Activated naive CD4-positive, alpha-beta T cell treated with anti-CD3 and anti-CD28 coated beads for 36 hours (primary cell): ENCODE measurements around the gene GAGE13. TPM values are rescaled to one million over a fixed set of nuclear protein-coding genes. Genes with fewer than 3 reads are reported as not detected.
A peak's percentile ranks its signal among the peaks of the same experiment; 100 is the strongest.
"Not testable (repeated sequence)": the region's sequence is repeated elsewhere in the genome, so short reads cannot be mapped to it uniquely, and the experiment has no call there.

ENCODE experiments used
- CTCF ChIA-PET: fragments of 350-600 bp; sonication (Branson Sonifier 250); formaldehyde crosslinking; loops from one replicate; lab custom pipeline; 2021; ENCODE audit warnings: antibody characterized with exemption; lab: Charles Lee
- DNase-seq: peaks from one replicate; pipeline ENCODE4 v3.0.0-alpha.2; 2020
- H3K27ac Mint-ChIP-seq: one replicate; pipeline ENCODE4 v1.8.0; 2021; ENCODE audit warnings: mild to moderate bottlenecking, mixed read lengths
- H3K27me3 Mint-ChIP-seq: one replicate; pipeline ENCODE4 v1.8.0; 2021; ENCODE audit warnings: low read depth, mixed read lengths
- H3K36me3 Mint-ChIP-seq: one replicate; pipeline ENCODE4 v1.8.0; 2021; ENCODE audit warnings: low read depth, mixed read lengths
- H3K4me1 Mint-ChIP-seq: one replicate; pipeline ENCODE4 v1.8.0; 2021; ENCODE audit warnings: low read depth, mixed read lengths
- H3K4me3 Mint-ChIP-seq: one replicate; pipeline ENCODE4 v1.8.0; 2021; ENCODE audit warnings: mild to moderate bottlenecking, moderate library complexity, mixed read lengths
- H3K9me3 Mint-ChIP-seq: one replicate; pipeline ENCODE4 v1.8.0; 2021; ENCODE audit warnings: mixed read lengths
- intact Hi-C: fragments of 100-400 bp; cut with micrococcal nuclease; formaldehyde crosslinking; loops from one replicate; pipeline ENCODE4 v1.15.1; 2023
- total RNA-seq, 2 experiments: library from RNA; stranded (reverse); gene quantifications; one replicate each; pipeline ENCODE4 v1.2.3, GENCODE V29; 2021

Gene GAGE13
- total RNA-seq, 2 experiments from 2014 or later = not detected

DNA sequence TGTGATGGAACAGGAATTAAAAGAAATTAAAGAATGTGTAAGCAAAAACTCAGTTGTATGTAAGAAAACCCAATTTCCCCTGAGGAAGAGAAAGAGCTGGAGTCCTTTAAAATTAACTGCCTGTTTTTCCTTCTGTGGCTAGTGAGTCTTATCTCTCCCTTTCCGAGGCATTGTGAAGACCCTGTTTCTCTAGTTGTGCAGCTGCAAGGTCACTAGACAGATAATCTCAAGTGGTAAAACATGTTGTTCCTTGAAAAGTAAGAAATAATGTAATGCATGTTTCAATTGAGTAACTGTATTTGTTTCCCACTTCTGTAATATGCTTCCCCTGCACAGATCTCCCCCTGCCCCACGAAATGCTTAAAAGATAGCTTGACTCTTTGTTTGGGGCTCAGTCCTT, 23.6 kb upstream of the GAGE13 start:
- H3K9me3 Mint-ChIP-seq, H3K27me3 Mint-ChIP-seq, H3K36me3 Mint-ChIP-seq, H3K27ac Mint-ChIP-seq, DNase-seq, intact Hi-C loops, H3K4me3 Mint-ChIP-seq: not testable (repeated sequence)
- H3K4me1 Mint-ChIP-seq = peaks cover 17% of the 10 kb centered on the region
- CTCF ChIA-PET = interaction anchor here (0.6 to 3.3 kb wide), 2 partner anchors 16 to 896 kb away, joined by 4 to 17 read pairs; no protein-coding TSS in a partner anchor

DNA sequence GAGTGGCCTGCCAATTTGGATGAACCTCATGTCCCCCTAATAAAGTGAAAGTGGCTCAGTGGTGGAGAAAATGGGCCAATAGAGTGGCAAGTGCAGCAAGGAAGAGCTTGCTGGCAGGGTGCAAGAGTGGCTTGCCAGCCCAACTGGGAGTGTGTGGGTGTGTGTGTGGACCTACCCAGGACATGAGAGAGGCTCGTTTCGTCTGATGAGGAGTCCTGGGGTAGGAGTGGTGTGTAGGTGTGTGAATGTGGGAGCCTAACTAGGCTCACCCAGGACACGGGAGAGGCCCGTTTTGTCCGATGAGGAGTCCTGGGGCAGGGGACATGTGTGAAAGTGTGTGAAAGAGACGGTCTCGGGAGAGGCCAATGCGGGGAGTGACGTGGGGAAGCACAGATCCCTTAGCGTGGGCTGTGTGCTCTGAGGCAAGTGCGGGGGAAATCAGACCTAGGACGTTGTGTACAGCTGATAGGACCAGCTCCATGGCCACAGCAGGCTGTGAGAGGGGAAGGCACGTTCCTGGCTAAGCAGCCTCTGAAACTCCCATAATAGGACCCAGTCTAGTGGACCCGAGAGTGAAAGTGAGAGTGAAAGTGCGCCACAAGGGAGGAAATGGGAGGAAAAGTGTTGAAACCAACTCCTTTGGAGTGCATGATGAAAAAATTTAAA, 22.6 kb upstream of the GAGE13 start:
- Mint-ChIP-seq H3K27ac (peak overlapping the region; percentile 82), H3K36me3 (no peaks in the 10 kb centered on the region), H3K9me3 (no peaks in the 10 kb centered on the region), H3K27me3 (no peaks in the 10 kb centered on the region), H3K4me3 (peak overlapping the region; percentile 64), H3K4me1 (peaks cover 17% of the 10 kb centered on the region)
- CTCF ChIA-PET = interaction anchor here (3.3 kb wide), 1 partner anchor 17 kb away, joined by 17 read pairs; no protein-coding TSS in a partner anchor
- DNase-seq = peak; percentile 33
- intact Hi-C loops = no loop called here

DNA sequence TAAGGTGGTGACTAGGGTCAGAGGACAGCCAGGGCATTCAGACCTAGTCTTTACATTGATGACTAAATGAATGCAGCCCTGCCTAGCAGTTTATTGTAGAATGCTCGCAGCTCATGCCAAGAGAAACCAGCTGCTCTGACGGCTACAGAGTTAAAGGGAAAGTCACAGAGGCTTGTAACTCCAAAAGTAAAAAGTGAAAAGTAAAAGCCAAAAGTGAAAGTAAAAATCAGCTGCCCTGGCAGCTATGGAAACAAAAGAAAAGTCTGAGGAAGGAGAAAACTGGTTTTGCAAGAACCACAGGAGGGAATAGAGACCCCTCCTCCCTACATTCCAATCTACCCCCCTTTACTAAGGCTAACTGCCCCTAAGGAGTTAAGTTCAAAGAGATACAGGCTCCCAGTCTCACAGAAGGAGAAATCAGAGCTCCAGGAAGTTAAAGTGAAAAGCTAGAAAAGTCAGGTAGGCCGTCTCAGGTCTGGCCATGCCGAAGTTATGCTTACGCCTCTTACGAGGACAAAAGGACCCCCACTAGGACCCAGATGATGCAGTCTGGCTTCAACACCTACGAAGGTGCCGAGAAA, 21.9 kb upstream of the GAGE13 start:
- peak overlapping the region; percentile 82 for H3K27ac Mint-ChIP-seq
- DNase-seq = peak; percentile 43
- no peaks in the 10 kb centered on the region for H3K27me3 Mint-ChIP-seq
- H3K9me3 Mint-ChIP-seq = no peaks in the 10 kb centered on the region
- H3K4me3 Mint-ChIP-seq = peak overlapping the region; percentile 64
- H3K4me1 Mint-ChIP-seq = peaks cover 17% of the 10 kb centered on the region
- intact Hi-C loops = no loop called here
- CTCF ChIA-PET = interaction anchor here (0.7 to 3.3 kb wide), 2 partner anchors 17 to 33 kb away, joined by 3 to 17 read pairs; no protein-coding TSS in a partner anchor
- H3K36me3 Mint-ChIP-seq = no peaks in the 10 kb centered on the region

DNA sequence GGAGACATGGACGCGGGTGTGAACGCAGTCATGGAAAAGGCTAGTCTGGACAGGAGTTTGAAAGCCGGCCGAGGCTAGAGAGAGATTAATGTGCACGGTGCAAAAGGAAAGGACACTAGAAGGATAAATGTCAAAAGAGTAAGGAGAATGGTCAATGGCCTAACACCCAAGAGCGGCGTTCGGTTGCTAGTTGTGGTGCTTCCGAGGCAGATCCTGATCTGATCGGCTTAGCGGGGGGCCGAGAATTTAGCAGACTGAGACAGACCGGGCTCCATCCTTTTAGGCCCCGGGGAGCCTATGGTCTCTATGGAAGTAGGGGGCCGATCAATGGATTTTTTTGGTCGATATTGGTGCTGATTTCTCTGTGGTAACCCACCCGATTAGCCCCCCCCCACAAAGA, 21.0 kb upstream of the GAGE13 start:
- H3K27me3 Mint-ChIP-seq = no peaks in the 10 kb centered on the region
- no peak overlapping the region for H3K27ac Mint-ChIP-seq
- DNase-seq = no peak
- intact Hi-C loops = no loop called here
- CTCF ChIA-PET = interaction anchor here (3.3 kb wide), 1 partner anchor 18 kb away, joined by 17 read pairs; no protein-coding TSS in a partner anchor
- peaks cover 17% of the 10 kb centered on the region for H3K4me1 Mint-ChIP-seq
- no peak overlapping the region for H3K4me3 Mint-ChIP-seq
- H3K9me3 Mint-ChIP-seq = no peaks in the 10 kb centered on the region
- no peaks in the 10 kb centered on the region for H3K36me3 Mint-ChIP-seq

DNA sequence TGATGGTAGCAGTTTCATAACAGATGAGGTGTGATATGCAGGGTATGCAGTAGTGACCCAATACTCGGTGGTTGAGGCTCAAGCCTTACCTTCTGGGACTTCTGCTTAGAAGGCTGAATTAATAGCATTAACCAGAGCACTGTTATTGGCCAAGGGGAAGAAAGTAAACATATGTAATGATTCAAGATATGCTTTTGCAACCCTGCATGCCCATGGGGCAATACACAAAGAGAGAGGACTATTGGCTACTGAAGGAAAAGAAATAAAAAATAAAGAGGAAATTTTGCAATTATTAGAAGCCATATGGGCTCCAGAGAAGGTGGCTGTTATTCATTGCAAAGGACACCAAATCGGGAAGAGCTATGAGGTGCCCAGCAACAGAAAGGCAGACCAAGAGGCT, 19.2 kb upstream of the GAGE13 start:
- CTCF ChIA-PET = interaction anchor here (0.7 kb wide), 1 partner anchor 26 kb away, joined by 3 read pairs; no protein-coding TSS in a partner anchor
- no peak for DNase-seq
- H3K27ac Mint-ChIP-seq = no peak overlapping the region
- H3K27me3 Mint-ChIP-seq = no peaks in the 10 kb centered on the region
- intact Hi-C loops = no loop called here
- no peak overlapping the region for H3K4me3 Mint-ChIP-seq
- peaks cover 17% of the 10 kb centered on the region for H3K4me1 Mint-ChIP-seq
- H3K36me3 Mint-ChIP-seq = no peaks in the 10 kb centered on the region
- no peaks in the 10 kb centered on the region for H3K9me3 Mint-ChIP-seq

DNA sequence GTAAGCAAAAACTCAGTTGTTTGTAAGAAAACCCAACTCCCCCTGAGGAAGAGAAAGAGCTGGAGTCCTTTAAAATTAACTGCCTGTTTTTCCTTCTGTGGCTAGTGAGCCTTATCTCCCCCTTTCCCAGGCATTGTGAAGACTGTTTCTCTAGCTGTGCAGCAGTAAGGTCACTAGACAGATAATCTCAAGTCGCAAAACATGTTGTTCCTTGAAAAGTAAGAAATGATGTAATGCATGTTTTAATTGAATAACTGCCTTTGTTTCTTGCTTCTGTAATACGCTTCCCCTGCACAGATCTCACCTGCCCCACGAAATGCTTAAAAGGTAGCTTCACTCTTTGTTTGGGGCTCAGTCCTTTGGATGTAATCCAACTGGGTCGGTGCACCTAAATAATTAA, 15.3 kb upstream of the GAGE13 start:
- CTCF ChIA-PET = no interaction called here
- Mint-ChIP-seq H3K4me3 (no peak overlapping the region), H3K36me3 (no peaks in the 10 kb centered on the region), H3K27me3 (no peaks in the 10 kb centered on the region), H3K27ac (no peak overlapping the region), H3K9me3 (no peaks in the 10 kb centered on the region), H3K4me1 (no peaks in the 10 kb centered on the region)
- intact Hi-C loops = no loop called here
- DNase-seq = no peak

DNA sequence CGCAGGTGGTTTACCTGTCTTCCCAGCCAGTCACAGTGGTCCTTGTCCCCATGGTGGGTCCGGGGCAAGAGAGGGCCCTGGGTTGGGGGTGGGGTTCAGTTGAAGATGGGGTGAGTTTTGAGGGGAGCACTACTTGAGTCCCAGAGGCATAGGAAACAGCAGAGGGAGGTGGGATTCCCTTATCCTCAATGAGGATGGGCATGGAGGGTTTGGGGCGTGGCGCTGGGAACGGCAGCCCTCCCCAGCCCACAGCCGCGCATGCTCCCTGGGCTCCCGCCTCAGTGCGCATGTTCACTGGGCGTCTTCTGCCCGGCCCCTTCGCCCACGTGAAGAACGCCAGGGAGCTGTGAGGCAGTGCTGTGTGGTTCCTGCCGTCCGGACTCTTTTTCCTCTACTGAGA, 9.6 kb upstream of the GAGE13 start, which contains the start of gene GAGE12J:
TSS of gene GAGE12J (plus strand) at position 301 of the 400 bp plus-strand sequence. CDS start 1,157 bp downstream, outside the sequence.
- H3K9me3 Mint-ChIP-seq, intact Hi-C loops, H3K36me3 Mint-ChIP-seq, CTCF ChIA-PET, DNase-seq, H3K4me1 Mint-ChIP-seq, H3K27me3 Mint-ChIP-seq, H3K27ac Mint-ChIP-seq, H3K4me3 Mint-ChIP-seq: not testable (repeated sequence)

DNA sequence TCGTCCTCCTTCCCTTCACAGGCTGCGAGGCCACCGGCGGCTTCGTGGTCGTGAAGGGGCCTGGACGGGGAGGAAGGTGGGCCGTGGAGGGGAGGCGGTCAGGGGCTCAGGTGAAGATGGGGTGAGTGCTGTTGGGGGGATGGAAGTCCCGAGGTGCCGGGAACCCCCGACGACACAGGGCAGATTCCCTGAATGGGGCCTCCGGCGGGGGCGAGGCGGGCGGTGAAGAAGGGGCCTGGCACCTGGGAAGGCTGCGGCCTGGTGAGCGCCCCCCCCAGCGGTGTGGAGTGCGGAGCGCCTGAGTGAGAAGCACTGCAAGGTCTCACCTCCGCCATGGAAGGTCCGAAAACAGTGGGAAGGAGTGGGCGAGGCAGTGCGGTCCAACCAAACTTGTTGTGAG, 9.1 kb upstream of the GAGE13 start:
- H3K27ac Mint-ChIP-seq, H3K27me3 Mint-ChIP-seq, intact Hi-C loops, H3K36me3 Mint-ChIP-seq, CTCF ChIA-PET, H3K4me3 Mint-ChIP-seq, H3K4me1 Mint-ChIP-seq, DNase-seq, H3K9me3 Mint-ChIP-seq: not testable (repeated sequence)

DNA sequence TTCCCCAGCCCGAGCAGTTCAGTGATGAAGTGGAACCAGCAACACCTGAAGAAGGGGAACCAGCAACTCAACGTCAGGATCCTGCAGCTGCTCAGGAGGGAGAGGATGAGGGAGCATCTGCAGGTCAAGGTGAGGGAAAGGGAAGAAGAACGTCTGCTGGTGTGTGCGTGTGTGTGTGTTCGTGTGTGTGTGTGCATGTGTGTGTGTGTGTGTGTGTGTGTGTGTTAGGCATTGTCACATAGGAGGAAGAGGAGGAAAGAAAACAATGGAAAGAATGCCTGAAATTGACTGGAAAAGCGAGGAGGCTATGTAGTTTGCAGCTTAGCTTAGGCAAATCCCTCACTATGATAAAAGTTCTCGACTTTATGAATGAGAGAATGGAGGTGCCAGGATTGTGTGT, 7.6 kb upstream of the GAGE13 start:
- H3K27me3 Mint-ChIP-seq, H3K27ac Mint-ChIP-seq, H3K4me3 Mint-ChIP-seq, intact Hi-C loops, H3K4me1 Mint-ChIP-seq, H3K9me3 Mint-ChIP-seq, CTCF ChIA-PET, H3K36me3 Mint-ChIP-seq, DNase-seq: not testable (repeated sequence)

DNA sequence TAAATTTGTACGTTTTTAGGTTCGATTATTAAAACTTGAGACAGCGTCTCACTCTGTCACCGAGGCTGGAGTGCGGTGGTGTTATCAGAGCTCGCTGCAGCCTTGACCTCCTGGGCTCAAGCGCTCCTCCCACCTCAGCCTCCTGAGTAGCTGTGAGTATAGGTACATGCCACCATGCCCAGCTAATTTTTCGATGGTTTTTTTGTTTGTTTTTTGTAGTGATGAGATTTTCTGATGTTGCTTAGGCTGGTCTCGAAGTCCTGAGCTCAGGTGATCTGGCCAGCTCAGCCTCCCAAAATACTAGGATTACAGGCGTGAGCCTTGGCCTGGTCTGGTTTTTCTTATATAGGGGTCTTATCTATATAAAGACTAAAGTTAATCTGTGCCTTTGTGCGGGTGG, 961 bp upstream of the GAGE13 start:
- intact Hi-C loops, H3K27me3 Mint-ChIP-seq, H3K9me3 Mint-ChIP-seq, H3K4me3 Mint-ChIP-seq, CTCF ChIA-PET, H3K36me3 Mint-ChIP-seq, DNase-seq, H3K27ac Mint-ChIP-seq, H3K4me1 Mint-ChIP-seq: not testable (repeated sequence)

DNA sequence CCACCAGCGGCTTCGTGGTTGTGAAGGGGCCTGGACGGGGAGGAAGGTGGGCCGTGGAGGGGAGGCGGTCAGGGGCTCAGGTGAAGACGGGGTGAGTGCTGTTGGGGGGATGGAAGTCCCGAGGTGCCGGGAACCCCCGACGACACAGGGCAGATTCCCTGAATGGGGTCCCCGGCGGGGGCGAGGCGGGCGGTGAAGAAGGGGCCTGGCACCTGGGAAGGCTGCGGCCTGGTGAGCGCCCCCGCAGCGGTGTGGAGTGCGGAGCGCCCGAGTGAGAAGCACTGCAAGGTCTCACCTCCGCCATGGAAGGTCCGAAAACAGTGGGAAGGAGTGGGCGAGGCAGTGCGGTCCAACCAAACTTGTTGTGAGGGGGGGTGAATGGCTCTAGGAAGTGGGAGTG, 459 bp downstream of the GAGE13 start:
- intact Hi-C loops = not testable (repeated sequence)

DNA sequence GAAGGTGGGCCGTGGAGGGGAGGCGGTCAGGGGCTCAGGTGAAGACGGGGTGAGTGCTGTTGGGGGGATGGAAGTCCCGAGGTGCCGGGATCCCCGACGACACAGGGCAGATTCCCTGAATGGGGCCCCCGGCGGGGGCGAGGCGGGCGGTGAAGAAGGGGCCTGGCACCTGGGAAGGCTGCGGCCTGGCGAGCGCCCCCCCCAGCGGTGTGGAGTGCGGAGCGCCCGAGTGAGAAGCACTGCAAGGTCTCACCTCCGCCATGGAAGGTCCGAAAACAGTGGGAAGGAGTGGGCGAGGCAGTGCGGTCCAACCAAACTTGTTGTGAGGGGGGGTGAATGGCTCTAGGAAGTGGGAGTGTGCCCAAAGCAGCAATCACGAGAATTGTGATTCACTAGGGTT, 10.1 kb downstream of the GAGE13 start:
- H3K4me3 Mint-ChIP-seq, DNase-seq, H3K27ac Mint-ChIP-seq, H3K36me3 Mint-ChIP-seq, intact Hi-C loops, H3K4me1 Mint-ChIP-seq, CTCF ChIA-PET, H3K9me3 Mint-ChIP-seq, H3K27me3 Mint-ChIP-seq: not testable (repeated sequence)

More for the DNA sequence above, 459 bp downstream of the GAGE13 start:
- H3K4me3 Mint-ChIP-seq, H3K27ac Mint-ChIP-seq, DNase-seq, H3K9me3 Mint-ChIP-seq, CTCF ChIA-PET, H3K36me3 Mint-ChIP-seq, H3K27me3 Mint-ChIP-seq, H3K4me1 Mint-ChIP-seq: not testable (repeated sequence)
